ENCODE measurements around the gene MYO15B.

MYO15B gene

DNA sequence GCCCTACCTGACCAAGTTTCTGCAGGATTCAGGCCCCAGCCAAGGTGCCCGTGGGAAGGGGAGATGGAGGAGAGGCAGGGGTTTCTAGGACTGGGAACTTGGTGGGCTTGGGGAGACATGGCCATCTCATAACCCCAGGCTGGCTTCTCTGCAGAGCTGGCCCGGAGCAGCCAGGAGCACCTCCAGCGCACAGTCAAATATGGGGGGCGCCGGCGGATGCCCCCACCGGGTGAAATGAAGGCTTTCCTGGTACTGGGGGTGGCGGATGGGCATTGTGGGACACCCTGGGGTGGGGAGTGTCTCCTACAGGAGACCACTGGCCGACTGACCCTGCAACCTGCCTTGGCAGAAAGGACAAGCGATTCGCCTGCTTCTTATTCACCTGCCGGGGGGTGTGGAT lies 36.4 kb downstream of the MYO15B start:
- no peak for DNase-seq (ENCODE audit: low read depth)
- no peak overlapping the region for H3K4me3 ChIP-seq (replicated peaks; ENCODE audit: low read depth, low read length)
- TF ChIP-seq, protein P1, sequence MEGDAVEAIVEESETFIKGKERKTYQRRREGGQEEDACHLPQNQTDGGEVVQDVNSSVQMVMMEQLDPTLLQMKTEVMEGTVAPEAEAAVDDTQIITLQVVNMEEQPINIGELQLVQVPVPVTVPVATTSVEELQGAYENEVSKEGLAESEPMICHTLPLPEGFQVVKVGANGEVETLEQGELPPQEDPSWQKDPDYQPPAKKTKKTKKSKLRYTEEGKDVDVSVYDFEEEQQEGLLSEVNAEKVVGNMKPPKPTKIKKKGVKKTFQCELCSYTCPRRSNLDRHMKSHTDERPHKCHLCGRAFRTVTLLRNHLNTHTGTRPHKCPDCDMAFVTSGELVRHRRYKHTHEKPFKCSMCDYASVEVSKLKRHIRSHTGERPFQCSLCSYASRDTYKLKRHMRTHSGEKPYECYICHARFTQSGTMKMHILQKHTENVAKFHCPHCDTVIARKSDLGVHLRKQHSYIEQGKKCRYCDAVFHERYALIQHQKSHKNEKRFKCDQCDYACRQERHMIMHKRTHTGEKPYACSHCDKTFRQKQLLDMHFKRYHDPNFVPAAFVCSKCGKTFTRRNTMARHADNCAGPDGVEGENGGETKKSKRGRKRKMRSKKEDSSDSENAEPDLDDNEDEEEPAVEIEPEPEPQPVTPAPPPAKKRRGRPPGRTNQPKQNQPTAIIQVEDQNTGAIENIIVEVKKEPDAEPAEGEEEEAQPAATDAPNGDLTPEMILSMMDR (IDR thresholded peaks at IDR 0.05; ENCODE audit: low read length, missing control alignments): no peak

DNA sequence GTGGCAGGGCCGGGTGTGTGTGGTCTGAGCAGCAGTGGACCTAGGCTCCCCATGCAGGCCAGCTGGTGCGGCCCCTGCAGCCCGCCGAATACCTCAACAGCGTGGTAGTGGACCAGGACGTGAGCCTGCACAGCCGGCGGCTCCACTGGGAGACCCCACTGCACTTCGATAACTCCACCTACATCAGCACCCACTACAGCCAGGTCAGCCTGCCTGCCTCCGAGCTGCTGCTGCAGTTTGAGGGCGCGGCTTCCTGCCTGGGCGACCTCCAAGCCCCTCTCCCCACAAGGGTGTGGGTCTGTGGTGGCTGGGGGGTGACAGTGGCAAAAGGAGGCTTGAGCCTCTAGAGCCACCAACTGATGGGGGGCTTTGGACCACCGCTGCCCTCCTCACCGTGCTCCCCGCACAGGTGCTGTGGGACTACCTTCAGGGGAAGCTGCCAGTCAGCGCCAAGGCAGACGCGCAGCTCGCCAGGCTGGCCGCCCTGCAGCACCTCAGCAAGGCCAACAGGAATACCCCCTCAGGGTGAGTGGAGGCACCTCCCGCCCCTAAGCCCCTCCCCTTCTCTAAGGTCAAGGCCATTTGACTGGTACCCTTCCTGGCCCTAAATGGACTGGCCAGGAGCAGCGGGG lies 37.2 kb downstream of the MYO15B start:
- H3K4me3 ChIP-seq (replicated peaks; ENCODE audit: low read depth, low read length): no peak overlapping the region
- no peak for DNase-seq (ENCODE audit: low read depth)
- TF ChIP-seq, protein P1 (IDR thresholded peaks at IDR 0.05; ENCODE audit: low read length, missing control alignments): no peak

DNA sequence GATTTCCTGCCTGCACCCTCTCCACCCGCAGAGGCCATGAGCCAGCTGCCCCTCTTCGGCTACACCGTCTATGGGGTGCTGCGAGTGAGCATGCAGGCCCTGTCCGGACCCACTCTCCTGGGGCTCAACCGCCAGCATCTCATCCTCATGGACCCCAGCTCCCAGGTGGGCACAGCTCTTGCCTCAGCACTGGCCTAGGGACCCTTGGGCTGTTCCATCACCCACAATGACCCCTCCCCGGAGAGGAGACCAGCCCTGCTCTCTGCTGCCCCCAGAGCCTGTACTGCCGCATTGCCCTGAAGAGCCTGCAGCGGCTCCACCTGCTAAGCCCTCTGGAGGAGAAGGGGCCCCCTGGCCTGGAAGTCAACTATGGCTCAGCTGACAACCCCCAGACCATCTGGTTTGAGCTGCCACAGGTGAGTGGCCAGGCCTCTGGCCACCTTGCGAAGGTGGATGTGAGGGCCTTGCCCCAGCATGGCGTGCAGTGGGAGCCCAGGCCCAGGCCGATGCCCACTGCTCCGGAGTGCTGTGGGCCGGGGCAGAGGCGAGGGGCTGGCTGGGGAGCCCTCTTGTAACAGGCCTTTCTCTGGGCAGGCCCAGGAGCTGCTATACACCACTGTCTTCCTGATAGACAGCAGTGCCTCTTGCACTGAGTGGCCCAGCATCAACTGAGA lies 38.4 kb downstream of the MYO15B start:
- TF ChIP-seq, protein P1 (IDR thresholded peaks at IDR 0.05; ENCODE audit: low read length, missing control alignments): peak; percentile 71
- H3K4me3 ChIP-seq (replicated peaks; ENCODE audit: low read depth, low read length): no peak overlapping the region
- DNase-seq (ENCODE audit: low read depth): peak; percentile 21

DNA sequence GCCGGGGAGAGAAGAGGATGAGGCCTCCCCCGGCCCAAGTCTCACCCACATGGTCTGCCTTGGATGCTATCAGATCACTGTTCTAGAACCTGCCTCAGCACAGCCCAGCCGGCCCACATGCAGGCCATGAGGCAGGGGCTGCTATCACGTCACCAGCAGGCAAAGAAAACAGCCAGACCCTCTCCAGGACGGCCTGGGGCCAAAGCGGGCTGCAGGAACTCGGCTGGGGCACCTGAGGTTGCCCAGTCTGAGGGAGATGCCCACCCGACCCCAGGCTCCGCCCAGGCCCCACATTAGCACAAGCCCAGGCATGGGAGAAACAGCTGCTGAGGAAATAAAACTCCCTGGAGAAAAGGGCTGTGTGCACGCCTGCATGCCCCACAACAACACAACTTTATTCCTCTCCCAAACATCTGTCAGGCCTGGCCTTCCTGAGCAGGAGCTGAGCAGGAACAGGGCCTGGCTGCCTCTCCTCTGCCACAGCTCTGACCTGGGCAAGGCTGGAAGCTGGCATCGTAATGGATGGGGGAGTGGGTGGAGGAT lies 39.0 kb downstream of the MYO15B start:
- no peak overlapping the region for H3K4me3 ChIP-seq (replicated peaks; ENCODE audit: low read depth, low read length)

DNA sequence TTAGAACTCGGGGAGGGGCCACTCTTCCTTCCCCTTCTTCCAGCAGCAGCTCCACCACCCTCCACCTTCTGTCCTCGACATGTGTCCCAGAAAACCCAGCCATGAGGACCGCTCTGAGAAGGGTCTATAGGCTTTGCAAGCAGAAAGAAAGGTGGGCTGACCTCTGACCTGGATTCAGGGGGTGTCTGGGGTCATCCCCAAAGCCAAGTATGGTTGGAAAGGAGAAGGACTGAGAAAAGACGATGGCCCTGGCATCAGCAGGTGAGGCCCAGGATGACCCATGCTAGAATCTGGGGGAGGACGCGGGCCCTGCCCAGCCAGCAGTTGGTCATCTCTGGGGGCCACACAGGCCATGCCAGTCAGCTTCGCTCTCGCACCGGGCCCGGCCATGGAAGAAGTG lies 39.5 kb downstream of the MYO15B start:
- no peak for DNase-seq (ENCODE audit: low read depth)
- TF ChIP-seq, protein P1 (IDR thresholded peaks at IDR 0.05; ENCODE audit: low read length, missing control alignments): no peak
- no peak overlapping the region for H3K4me3 ChIP-seq (replicated peaks; ENCODE audit: low read depth, low read length)

More for the DNA sequence above, 39.0 kb downstream of the MYO15B start:
- TF ChIP-seq, protein P1 (IDR thresholded peaks at IDR 0.05; ENCODE audit: low read length, missing control alignments): no peak
- DNase-seq (ENCODE audit: low read depth): no peak

DNA sequence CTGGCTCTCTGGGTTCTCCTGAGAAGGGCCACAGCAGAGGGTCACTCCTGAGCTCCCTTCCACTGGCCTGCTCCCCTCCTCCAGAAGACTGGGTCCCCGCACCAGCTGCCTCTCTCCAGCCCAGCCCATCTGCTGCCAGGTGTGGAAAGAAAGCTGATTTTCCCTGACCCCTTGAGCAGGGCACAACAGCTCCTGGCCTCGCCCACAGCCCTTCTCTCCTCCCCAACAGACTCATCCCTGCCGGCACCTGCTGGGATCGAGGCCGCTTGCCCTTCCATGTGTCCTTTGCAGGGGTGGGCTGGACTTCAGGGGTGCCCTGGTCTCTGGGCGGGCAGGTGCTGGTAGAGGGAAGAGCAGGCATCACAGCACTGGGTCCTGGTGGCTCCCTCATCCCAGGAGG lies 40.8 kb downstream of the MYO15B start:
- DNase-seq (ENCODE audit: low read depth): no peak
- TF ChIP-seq, protein P1 (IDR thresholded peaks at IDR 0.05; ENCODE audit: low read length, missing control alignments): no peak
- no peak overlapping the region for H3K4me3 ChIP-seq (replicated peaks; ENCODE audit: low read depth, low read length)

All from fibroblast of pulmonary artery (primary cell).